ENCODE measurements around the gene PPM1M.

PPM1M gene

GRCh38 chr3:52297242-52298148 lies 51.9 kb downstream of the PPM1M start:
- DNase-seq (ENCODE audit: low spot score), result no peak

GRCh38 chr3:52298149-52299098 lies 52.9 kb downstream of the PPM1M start:
- DNase-seq (ENCODE audit: low spot score), result no peak

GRCh38 chr3:52299247-52299878 lies 53.8 kb downstream of the PPM1M start:
- no peak for DNase-seq (ENCODE audit: low spot score)

Measured in kidney tubule cell (primary cell).